ENCODE data around the gene ARSG. TPM values are rescaled to one million over a fixed set of nuclear protein-coding genes. Genes with fewer than 3 reads are reported as not detected.

The ARSG gene
- total and polyA plus RNA-seq, 2 of the 13 experiments (the other 11 are each of a cell fraction or from before 2014, with no cell fraction given), result 3.7 to 15.2 TPM

- TF ChIP-seq AFF4 (CRISPR knock-in tag; IDR thresholded peaks at IDR 0.05) (no peak), ZBTB49 (CRISPR knock-in tag; IDR thresholded peaks at IDR 0.05; ENCODE audit: borderline replicate concordance) (no peak), ZNF281 (CRISPR knock-in tag; IDR thresholded peaks at IDR 0.05; ENCODE audit: borderline replicate concordance) (no peak), SRY (CRISPR knock-in tag; IDR thresholded peaks at IDR 0.05) (no peak), MAZ (IDR thresholded peaks at IDR 0.05; ENCODE audit: borderline replicate concordance, low read depth, low read length) (no peak), MAZ (CRISPR knock-in tag; IDR thresholded peaks at IDR 0.05; ENCODE audit: low read depth) (no peak), RFXAP (CRISPR knock-in tag; IDR thresholded peaks at IDR 0.05; ENCODE audit: borderline replicate concordance) (peak; percentile 50; the same call in 1 of the 2 replicates), KAT7 (CRISPR knock-in tag; IDR thresholded peaks at IDR 0.05; ENCODE audit: borderline replicate concordance) (no peak), ZNF687 (CRISPR knock-in tag; IDR thresholded peaks at IDR 0.05) (peak; percentile 84), ZNF234 (CRISPR knock-in tag; conservative IDR thresholded peaks at IDR 0.05) (no peak), ZMYM3 (CRISPR knock-in tag; IDR thresholded peaks at IDR 0.05) (0 out of 2 replicates have a peak, but pooled peaks have one; percentile 10), CENPBD1 (CRISPR knock-in tag; IDR thresholded peaks at IDR 0.05; ENCODE audit: borderline replicate concordance, low read depth) (no peak), GTF2F1 (IDR thresholded peaks at IDR 0.05; ENCODE audit: low read length) (no peak)
These were observed 146.9 kb downstream of the ARSG start (continued) for GRCh38 chr17:68437979-68438822.
